DOHH2 (cell line): ENCODE results near the gene TMEM33.

Source experiments
- CTCF ChIP-seq: fragments of 200-600 bp; sonication (generic); IDR thresholded peaks from one replicate; pipeline ENCODE4 v1.5.1; 2014; ENCODE audit warnings: antibody characterized with exemption, mild to moderate bottlenecking, low read depth, low read length; ENCODE audit not compliant: poor library complexity, severe bottlenecking
- EZH2phosphoT487 ChIP-seq: fragments of 200-600 bp; sonication (generic); IDR thresholded peaks from 2 replicates; pipeline ENCODE4 v1.6.1; 2017; ENCODE audit warnings: borderline replicate concordance, mild to moderate bottlenecking, antibody characterized with exemption, low read length, moderate library complexity, mixed read lengths

- peak; percentile 26 for TF ChIP-seq CTCF
- TF ChIP-seq EZH2phosphoT487 = no peak
Measured at GRCh38 chr4:41990365-41991111, 55.3 kb downstream of the TMEM33 start, which contains the start of gene SLC30A9.
